GM08714 (cell line): ENCODE measurements around the gene CRYBG1.

Experiments
- H3K4me3 ChIP-seq: fragments of 200-500 bp; sonication (Bioruptor generic); 2 replicates; pipeline ENCODE4 v1.5.1; 2014; ENCODE audit warnings: mild to moderate bottlenecking, low read length, inconsistent platforms
- ZNF274 ChIP-seq: IDR thresholded peaks from 2 replicates; pipeline ENCODE4 v1.6.1; 2012; ENCODE audit warnings: mild to moderate bottlenecking, low read depth, low read length

Gene CRYBG1

DNA sequence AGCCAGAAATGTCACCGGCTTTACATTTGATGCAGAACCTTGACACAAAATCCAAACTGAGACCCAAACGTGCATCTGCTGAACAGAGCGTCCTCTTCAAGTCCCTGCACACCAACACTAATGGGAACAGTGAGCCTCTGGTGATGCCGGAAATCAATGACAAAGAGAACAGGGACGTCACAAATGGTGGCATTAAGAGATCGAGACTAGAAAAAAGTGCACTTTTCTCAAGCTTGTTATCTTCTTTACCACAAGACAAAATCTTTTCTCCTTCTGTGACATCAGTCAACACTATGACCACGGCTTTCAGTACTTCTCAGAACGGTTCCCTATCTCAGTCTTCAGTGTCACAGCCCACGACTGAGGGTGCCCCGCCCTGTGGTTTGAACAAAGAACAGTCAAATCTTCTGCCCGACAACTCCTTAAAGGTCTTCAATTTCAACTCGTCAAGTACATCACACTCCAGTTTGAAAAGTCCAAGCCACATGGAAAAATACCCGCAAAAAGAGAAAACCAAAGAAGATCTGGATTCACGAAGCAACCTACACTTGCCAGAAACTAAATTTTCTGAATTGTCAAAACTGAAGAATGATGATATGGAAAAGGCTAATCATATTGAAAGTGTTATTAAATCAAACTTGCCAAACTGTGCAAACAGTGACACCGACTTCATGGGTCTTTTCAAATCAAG lies 160.3 kb downstream of the CRYBG1 start:
- peak overlapping the region; percentile 93 for H3K4me3 ChIP-seq
- no peak for TF ChIP-seq ZNF274

DNA sequence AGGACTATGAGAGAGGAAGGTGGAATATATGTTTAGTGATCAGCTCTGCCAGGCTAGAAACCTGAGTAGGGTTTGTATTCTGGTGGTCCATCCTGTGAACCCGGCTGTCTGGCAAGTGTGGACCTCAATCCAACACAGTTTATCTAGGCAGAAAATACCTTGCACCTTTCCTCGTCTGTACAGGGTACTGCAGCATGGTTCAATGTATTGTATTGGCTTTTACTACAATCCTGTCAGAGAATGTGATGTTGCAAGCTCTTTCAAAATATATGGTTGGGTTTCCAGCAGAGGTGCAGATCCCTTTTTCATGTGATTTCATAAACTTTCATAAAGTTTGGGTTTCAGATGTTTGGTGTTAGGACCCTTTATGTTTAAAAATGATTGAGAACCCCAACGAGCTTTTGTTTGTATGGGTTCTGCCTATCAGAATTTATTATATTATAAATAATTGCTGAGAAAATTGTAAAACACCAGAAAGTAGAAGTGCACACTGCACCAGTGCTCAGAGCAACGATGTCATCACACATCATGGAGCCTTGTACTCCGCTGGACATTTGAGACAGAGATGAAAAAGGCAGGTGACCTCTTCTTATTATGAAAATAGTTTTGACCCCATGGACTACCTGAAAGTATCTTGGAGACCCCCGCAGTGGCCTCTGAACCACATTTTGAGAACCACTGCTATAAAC lies 162.2 kb downstream of the CRYBG1 start:
- no peak for TF ChIP-seq ZNF274
- peak overlapping the region; percentile 93 for H3K4me3 ChIP-seq

DNA sequence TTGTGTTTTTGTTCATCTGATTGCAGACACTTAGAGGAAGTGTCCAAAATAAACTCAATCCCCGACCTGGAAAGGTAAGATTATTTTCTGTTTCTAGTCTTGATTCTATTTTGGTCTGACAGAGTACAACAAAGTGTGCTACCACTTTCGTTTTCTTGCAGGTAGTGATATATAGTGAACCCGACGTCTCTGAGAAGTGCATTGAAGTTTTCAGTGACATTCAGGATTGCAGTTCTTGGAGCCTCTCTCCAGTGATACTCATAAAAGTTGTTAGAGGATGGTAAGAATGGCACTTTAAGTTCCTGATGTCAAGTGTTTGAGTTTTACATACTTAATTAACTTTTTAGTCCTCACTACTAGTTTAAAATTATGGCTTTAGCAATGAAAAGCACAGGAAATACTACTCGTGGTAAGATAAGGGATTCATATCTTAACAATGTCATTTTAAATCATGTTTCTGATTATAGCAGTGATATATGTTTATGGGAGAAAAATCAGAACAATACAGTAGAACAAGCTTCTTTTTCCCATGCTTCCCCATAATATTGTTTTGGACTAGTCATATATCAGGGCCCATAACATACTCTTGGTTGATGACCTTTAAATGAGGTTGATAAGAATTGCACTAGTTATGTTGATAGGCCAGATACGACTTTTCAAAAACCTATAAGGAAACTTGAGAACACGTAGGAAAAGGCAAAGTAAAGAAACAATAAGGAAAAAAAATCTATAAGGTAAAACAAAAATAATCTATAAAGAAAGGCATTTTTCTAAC lies 164.8 kb downstream of the CRYBG1 start:
- no peak for TF ChIP-seq ZNF274
- H3K4me3 ChIP-seq = peak overlapping the region; percentile 59; the same call in 1 of the 2 replicates

DNA sequence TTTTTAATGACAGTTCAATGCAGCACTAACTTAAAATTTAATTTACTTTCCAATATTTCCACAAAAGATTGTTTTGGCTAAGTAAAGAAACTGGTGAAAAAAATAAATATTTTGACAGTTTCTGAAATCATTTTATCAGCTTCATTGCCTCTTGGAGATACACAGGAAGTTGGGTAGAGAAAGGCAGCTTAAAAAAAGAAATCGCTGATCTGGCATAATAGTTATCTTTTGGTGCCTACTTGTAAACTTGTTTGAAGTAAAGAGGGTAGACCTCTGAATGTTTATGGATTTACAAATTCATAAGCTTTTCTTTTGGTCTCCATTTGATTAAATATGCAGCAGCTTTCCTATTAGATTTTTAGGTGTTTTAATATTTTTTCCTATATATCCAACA lies 165.4 kb downstream of the CRYBG1 start:
- H3K4me3 ChIP-seq = no peak overlapping the region; the same call in 1 of the 2 replicates
- TF ChIP-seq ZNF274 = no peak

DNA sequence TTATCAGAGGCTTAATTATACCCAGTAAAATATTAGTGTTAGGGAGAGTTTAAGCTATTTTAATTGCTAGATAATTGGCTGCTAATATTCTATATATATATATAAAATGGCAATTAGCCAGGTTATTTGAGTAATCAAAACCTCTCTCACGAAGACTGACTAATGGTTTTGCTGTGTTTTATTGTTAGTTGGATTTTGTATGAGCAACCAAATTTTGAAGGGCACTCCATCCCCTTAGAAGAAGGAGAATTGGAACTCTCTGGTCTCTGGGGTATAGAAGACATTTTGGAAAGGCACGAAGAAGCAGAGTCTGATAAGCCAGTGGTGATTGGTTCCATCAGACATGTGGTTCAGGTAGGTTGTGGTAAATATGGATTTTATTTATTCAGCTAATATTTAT lies 166.6 kb downstream of the CRYBG1 start:
- TF ChIP-seq ZNF274 = no peak
- H3K4me3 ChIP-seq = no peak overlapping the region

DNA sequence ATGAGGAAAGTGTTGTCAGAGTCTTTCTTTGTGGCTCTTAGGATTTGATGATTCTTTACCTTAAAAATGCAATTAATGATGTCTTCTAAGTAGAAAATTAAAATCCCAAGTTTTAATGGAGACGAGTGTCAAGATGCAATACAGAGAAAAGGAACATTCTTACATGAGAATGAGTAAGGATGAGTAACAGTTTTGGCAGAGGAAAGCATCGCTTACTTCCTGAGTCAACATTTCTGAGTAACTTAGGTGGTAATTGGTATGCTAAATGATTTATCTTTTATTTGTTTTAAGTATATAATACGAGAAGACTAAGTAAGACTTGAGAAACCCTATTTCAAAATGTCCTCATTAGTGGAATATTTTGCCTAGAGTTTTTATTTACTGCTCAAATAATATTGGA lies 167.5 kb downstream of the CRYBG1 start:
- TF ChIP-seq ZNF274 = no peak
- H3K4me3 ChIP-seq = no peak overlapping the region

DNA sequence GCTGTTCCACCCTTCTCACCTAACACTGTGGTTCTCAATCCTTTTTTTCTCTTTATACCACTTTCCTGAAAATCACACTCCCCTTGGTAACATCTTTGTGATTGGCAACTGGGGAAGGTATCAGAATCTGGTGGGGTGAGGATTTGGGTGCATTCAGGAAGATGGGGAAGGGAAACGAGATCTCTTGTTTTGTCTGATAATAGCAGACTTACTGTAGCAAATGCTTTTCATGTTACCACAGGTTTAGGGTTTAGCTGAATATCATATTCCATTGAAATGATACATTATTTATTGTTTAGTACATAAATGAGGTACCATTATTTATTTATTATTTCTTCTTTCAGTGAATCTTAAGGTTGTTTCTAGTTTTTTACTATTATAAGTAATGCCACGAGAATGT lies 168.0 kb downstream of the CRYBG1 start:
- H3K4me3 ChIP-seq = no peak overlapping the region
- no peak for TF ChIP-seq ZNF274

DNA sequence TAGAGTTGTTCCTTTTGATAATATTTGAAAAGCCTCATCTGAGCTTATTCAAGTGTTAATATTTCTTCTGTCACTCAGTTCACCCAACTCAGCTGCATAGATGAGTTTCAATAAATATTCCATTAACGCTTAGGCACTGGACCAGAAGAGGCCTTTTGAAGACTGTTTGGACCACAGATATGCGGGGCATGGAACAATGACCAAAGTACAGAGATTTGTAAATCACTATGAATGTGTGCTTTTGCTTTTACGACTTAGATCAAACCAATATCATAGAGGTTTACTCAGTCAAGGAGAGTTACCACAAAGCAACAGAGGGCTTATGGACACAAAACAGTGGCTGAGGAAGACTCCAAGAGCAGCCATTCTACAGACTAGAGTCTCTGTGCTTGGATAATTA lies 168.9 kb downstream of the CRYBG1 start:
- no peak for TF ChIP-seq ZNF274
- no peak overlapping the region for H3K4me3 ChIP-seq

DNA sequence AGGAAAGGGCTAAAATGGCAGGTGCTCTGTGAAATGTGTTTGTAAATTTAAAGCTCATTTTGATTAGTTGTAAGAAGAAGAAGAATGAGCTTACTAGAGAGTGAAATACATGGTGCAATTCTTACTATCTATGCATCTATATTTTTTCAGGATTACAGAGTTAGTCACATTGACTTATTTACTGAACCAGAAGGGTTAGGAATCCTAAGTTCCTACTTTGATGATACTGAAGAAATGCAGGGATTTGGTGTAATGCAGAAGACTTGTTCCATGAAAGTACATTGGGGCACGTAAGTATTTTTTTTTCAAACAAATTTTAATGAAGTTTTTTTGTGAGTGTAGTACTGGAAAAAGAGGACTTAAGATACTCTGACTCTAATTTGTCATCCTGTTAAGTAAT lies 169.5 kb downstream of the CRYBG1 start:
- no peak overlapping the region for H3K4me3 ChIP-seq
- TF ChIP-seq ZNF274 = no peak

DNA sequence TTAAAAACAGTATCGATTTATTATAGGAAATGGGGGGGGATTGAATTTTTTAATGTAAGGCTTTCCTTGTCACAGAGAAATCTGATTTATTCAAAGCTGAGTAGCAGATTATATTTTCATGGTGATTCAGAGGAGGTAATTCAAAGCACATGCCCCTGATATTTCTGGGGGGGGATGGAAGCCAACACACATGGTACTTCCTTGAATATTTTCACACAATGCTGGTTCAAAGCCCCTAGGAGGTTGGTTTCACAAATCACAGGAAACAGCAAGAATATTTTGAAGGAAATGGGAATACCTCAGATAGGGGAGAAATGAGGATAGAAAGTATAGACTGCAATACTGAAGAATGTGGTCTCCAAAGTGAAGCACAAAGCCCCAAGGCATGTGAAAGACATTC lies 170.0 kb downstream of the CRYBG1 start:
- no peak overlapping the region for H3K4me3 ChIP-seq
- TF ChIP-seq ZNF274 = no peak

DNA sequence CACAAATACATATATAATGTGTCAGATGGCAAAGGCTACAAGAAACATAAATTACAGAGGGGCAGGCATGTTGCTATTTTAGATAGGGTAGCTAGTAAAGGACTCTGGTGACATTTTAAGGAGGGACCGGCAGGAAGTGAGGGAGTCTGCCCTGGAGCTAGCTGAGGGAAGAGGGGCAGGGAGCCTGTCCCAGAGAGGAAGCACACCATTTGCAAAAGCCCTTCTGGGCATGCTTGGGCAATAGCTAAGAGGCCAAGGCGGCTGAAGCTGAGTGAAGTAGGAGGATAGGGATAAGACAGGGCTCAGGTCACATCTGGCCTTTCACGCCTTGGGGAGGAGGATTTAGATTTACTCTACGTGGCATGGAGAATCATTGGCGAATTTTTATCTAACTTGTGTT lies 172.5 kb downstream of the CRYBG1 start:
- no peak for TF ChIP-seq ZNF274
- no peak overlapping the region for H3K4me3 ChIP-seq

DNA sequence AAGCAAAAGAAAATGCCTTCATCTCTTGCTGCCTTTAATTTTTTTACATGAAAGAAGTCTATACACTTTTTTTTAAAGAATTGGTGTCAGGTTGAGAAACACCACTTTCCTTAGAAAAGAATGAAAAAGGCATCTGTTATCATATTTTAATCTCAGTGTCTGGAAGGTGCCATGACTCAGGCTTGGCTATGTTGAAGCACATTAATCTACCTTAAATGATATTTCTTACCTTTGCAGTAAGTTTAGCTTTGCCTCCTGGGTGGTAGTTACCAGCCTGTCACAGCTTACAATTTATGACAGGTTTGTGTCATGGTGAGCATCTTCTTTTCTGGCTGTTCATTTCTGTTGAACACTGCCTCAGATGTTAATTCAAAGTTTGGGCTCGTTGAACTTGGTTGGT lies 173.5 kb downstream of the CRYBG1 start:
- no peak for TF ChIP-seq ZNF274
- H3K4me3 ChIP-seq = no peak overlapping the region

DNA sequence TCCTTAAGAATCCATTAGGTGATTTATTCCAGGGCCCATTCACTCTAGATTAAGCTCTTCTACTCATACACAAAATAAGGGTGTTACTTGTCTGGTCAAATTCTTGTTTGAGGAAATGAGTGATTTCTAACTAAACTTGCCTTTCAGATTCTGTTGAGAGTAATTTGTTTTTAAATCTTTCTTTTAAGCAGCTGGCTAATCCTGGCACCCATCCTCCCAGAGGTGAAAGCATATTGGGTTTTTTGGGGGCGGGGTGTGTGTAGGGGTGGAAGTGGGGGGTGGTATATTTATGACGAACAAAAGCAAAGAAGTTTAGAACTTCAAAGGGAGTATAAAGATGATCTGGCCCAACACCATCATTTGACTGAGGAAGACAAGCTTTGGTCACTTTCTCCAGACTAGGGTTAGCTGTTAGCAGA lies 174.1 kb downstream of the CRYBG1 start:
- no peak overlapping the region for H3K4me3 ChIP-seq
- no peak for TF ChIP-seq ZNF274

DNA sequence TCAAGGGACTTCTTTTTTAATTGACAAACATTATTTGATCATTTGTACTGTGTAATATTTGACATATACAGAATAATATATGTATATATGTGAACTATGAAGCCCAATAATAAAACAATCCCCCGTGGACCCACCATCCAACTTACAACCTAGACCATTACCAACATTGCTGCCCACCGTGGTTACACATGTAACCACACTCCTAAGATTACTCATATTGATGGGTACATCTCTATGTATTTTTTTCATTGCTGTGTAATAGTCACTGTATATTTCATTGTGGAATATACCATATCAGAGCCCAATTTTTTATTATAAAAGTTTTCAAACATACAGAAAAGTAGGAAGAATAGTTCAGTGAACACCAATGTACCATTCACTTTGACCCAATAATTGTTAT lies 174.5 kb downstream of the CRYBG1 start:
- H3K4me3 ChIP-seq = no peak overlapping the region
- TF ChIP-seq ZNF274 = no peak

DNA sequence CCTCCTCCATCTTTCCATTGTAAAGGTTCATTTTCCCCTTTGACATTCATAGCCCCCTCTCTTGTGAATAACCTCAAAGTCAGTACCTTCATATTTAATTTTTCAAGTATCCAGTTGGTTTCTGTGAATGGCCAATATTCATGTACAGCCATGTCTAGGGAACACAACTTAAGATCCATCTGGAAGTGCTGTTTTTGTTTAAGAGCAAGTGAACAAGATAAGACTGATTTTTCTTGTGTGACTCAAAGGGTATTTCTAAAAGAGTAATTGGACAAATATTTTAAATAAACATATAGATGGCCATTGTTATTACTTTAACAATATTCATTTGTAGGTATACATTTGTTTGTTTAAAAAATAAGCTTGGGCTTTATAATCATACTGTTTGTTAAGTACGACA lies 175.8 kb downstream of the CRYBG1 start:
- no peak for TF ChIP-seq ZNF274
- H3K4me3 ChIP-seq = no peak overlapping the region
